HepG2 (cell line): Measurements from ENCODE around the gene SNX9.

Experiments
- ARID2 ChIP-seq: sonication (generic); formaldehyde crosslinking; IDR thresholded peaks from 2 replicates; pipeline ENCODE4 v1.8.1; 2022; ENCODE audit warnings: mild to moderate bottlenecking, missing genetic modification reagents, borderline replicate concordance
- ATF7-NPFF ChIP-seq: sonication (generic); formaldehyde crosslinking; IDR thresholded peaks from 2 replicates; pipeline ENCODE4 v1.8.1; 2023; ENCODE audit warnings: mild to moderate bottlenecking, low read depth, missing genetic modification reagents, moderate library complexity
- CTCF ChIP-seq: sonication (generic); formaldehyde crosslinking; IDR thresholded peaks from 2 replicates; pipeline ENCODE4 v1.5.0; 2020; ENCODE audit warnings: mild to moderate bottlenecking, missing genetic modification reagents, moderate library complexity
- ERF ChIP-seq: IDR thresholded peaks from 2 replicates; pipeline ENCODE4 v1.6.1; 2018; ENCODE audit warnings: missing biosample characterization, missing genetic modification reagents
- FOXM1 ChIP-seq: sonication (generic); formaldehyde crosslinking; IDR thresholded peaks from 2 replicates; pipeline ENCODE4 v1.5.0; 2020; ENCODE audit warnings: missing genetic modification reagents
- HBP1 ChIP-seq: IDR thresholded peaks from 2 replicates; pipeline ENCODE4 v1.6.1; 2016; ENCODE audit warnings: low read depth, control low read depth
- MTA1 ChIP-seq: sonication (generic); formaldehyde crosslinking; IDR thresholded peaks from 2 replicates; pipeline ENCODE4 v1.4.0; 2020; ENCODE audit warnings: missing genetic modification reagents, mild to moderate bottlenecking, borderline replicate concordance
- POLR2A ChIP-seq, 2 experiments: IDR thresholded peaks; 2 replicates each; pipeline ENCODE4 v1.6.1; 2011; ENCODE audit warnings: low read depth in 2 of 2, low read length in 2 of 2, mild to moderate bottlenecking in 1 of 2, moderate library complexity in 1 of 2; ENCODE audit not compliant: insufficient read depth in 1 of 2
- POLR2AphosphoS5 ChIP-seq: IDR thresholded peaks from 2 replicates; pipeline ENCODE4 v1.6.1; 2012; ENCODE audit warnings: low read depth, low read length
- SMC3 ChIP-seq: IDR thresholded peaks from 2 replicates; pipeline ENCODE4 v1.6.1; 2011; ENCODE audit warnings: low read length, improper control_type of control experiment
- SUZ12 ChIP-seq: fragments of 150-350 bp; IDR thresholded peaks from 2 replicates; pipeline ENCODE4 v1.6.1; 2014; ENCODE audit warnings: low read depth, low read length
- TGIF2 ChIP-seq: IDR thresholded peaks from 2 replicates; pipeline ENCODE4 v1.6.1; 2016; ENCODE audit warnings: control low read depth, missing compliant biosample characterization
- ZNF609 ChIP-seq: sonication (generic); formaldehyde crosslinking; IDR thresholded peaks from 2 replicates; pipeline ENCODE4 v1.4.0; 2020; ENCODE audit warnings: mild to moderate bottlenecking, missing genetic modification reagents, borderline replicate concordance
- ZNF740 ChIP-seq: sonication (generic); formaldehyde crosslinking; IDR thresholded peaks from 2 replicates; pipeline ENCODE4 v1.4.0; 2020; ENCODE audit warnings: missing genetic modification reagents

GRCh38 chr6:157909282-157909664, 86.2 kb downstream of the SNX9 start:
- TF ChIP-seq SUZ12 (no peak), POLR2AphosphoS5 (no peak), POLR2A (IDR thresholded peaks at IDR 0.05; ENCODE audit: insufficient read depth in 1 of 2, low read depth in 2 of 2, low read length in 2 of 2) (no peak), ZNF740 (no peak), CTCF (CRISPR knock-in tag) (no peak), ERF (CRISPR knock-in tag) (no peak), FOXM1 (CRISPR knock-in tag) (no peak), HBP1 (CRISPR knock-in tag) (no peak), SMC3 (no peak), TGIF2 (CRISPR knock-in tag) (no peak), ARID2 (CRISPR knock-in tag) (no peak), MTA1 (CRISPR knock-in tag) (no peak), ZNF609 (CRISPR knock-in tag) (no peak), ATF7-NPFF (CRISPR knock-in tag) (no peak)
